OCI-LY1 (cell line): ENCODE data around the gene CYFIP1.
A peak's percentile ranks its signal among the peaks of the same experiment; 100 is the strongest.

Experiments used
- H2AFZ ChIP-seq: fragments of 200-600 bp; sonication (generic), shearing (Covaris generic); 2 replicates; pipeline ENCODE4 v1.6.0; 2014; ENCODE audit warnings: antibody characterized with exemption, mild to moderate bottlenecking, low read length
- H3F3A ChIP-seq: fragments of 200-600 bp; sonication (generic), shearing (Covaris generic); 2 replicates; pipeline ENCODE4 v1.6.0; 2014; ENCODE audit warnings: mild to moderate bottlenecking, antibody characterized with exemption, low read length, moderate library complexity; ENCODE audit not compliant: insufficient read depth
- H3K27ac ChIP-seq: fragments of 200-600 bp; sonication (generic); 2 replicates; pipeline ENCODE4 v1.5.1; 2014; ENCODE audit warnings: low read length, mixed run types, mild to moderate bottlenecking, low read depth; ENCODE audit not compliant: poor library complexity, severe bottlenecking
- H3K27me3 ChIP-seq: fragments of 200-600 bp; sonication (generic); 2 replicates; pipeline ENCODE4 v1.6.0; 2014; ENCODE audit warnings: antibody characterized with exemption, mild to moderate bottlenecking, low read length, moderate library complexity; ENCODE audit not compliant: insufficient read depth
- H3K36me3 ChIP-seq: fragments of 200-600 bp; sonication (generic); 2 replicates; pipeline ENCODE4 v1.6.1; 2014; ENCODE audit warnings: mild to moderate bottlenecking, antibody characterized with exemption, low read length, moderate library complexity, mixed read lengths; ENCODE audit not compliant: insufficient read depth
- H3K4me1 ChIP-seq: fragments of 200-600 bp; sonication (generic); 2 replicates; pipeline ENCODE4 v1.5.1; 2014; ENCODE audit warnings: mild to moderate bottlenecking, low read length, moderate library complexity; ENCODE audit not compliant: insufficient read depth, severe bottlenecking
- H3K4me2 ChIP-seq: fragments of 200-600 bp; sonication (generic), shearing (Covaris generic); 2 replicates; pipeline ENCODE4 v1.6.1; 2014; ENCODE audit warnings: low read length
- H3K4me3 ChIP-seq: fragments of 200-600 bp; sonication (generic); 2 replicates; pipeline ENCODE4 v1.5.1; 2014; ENCODE audit warnings: low read length, low read depth, mild to moderate bottlenecking, mixed read lengths; ENCODE audit not compliant: poor library complexity, severe bottlenecking
- H3K79me2 ChIP-seq: fragments of 200-600 bp; shearing (Covaris generic); 2 replicates; pipeline ENCODE4 v1.6.1; 2016; ENCODE audit warnings: mixed run types, low read length, mixed read lengths; ENCODE audit not compliant: insufficient read depth
- H3K9ac ChIP-seq: fragments of 200-600 bp; sonication (generic), shearing (Covaris generic); 2 replicates; pipeline ENCODE4 v1.6.1; 2014; ENCODE audit warnings: mild to moderate bottlenecking, low read length, mixed read lengths
- H3K9me2 ChIP-seq: fragments of 200-600 bp; sonication (generic), shearing (Covaris generic); 2 replicates; pipeline ENCODE4 v1.6.1; 2014; ENCODE audit warnings: low read depth, mild to moderate bottlenecking, low read length, mixed read lengths
- H3K9me3 ChIP-seq: fragments of 200-600 bp; shearing (Covaris generic); 2 replicates; pipeline ENCODE4 v1.6.1; 2014; ENCODE audit warnings: low read length, mixed read lengths
- H4K20me1 ChIP-seq: fragments of 200-600 bp; sonication (generic), shearing (Covaris generic); 2 replicates; pipeline ENCODE4 v1.6.0; 2016; ENCODE audit warnings: mild to moderate bottlenecking, low read length; ENCODE audit not compliant: insufficient read depth
- CTCF ChIP-seq: fragments of 200-600 bp; sonication (generic), shearing (Covaris generic); IDR thresholded peaks from 2 replicates; pipeline ENCODE4 v1.5.1; 2017; ENCODE audit warnings: mild to moderate bottlenecking, antibody characterized with exemption, low read length, moderate library complexity, mixed read lengths
- EZH2 ChIP-seq: fragments of 200-600 bp; sonication (generic), shearing (Covaris generic); IDR thresholded peaks from 2 replicates; pipeline ENCODE4 v1.8.0; 2017; ENCODE audit warnings: borderline replicate concordance, mixed run types, mild to moderate bottlenecking, antibody characterized with exemption, low read length, moderate library complexity, mixed read lengths

The CYFIP1 gene

GRCh38 chr15:22904736-22905135 lies 75.4 kb downstream of the CYFIP1 start:
- Histone ChIP-seq H3K9ac (no peak overlapping the region), H3K9me3 (no peaks in the 10 kb centered on the region), H4K20me1 (no peaks in the 10 kb centered on the region), H2AFZ (no peak overlapping the region), H3K27ac (no peak overlapping the region), H3F3A (no peaks in the 10 kb centered on the region), H3K36me3 (no peaks in the 10 kb centered on the region), H3K79me2 (no peaks in the 10 kb centered on the region), H3K9me2 (no peaks in the 10 kb centered on the region), H3K27me3 (no peaks in the 10 kb centered on the region), H3K4me2 (no peak overlapping the region), H3K4me1 (peaks cover 17% of the 10 kb centered on the region), H3K4me3 (no peak overlapping the region)
- no peak for TF ChIP-seq CTCF
- no peak for TF ChIP-seq EZH2

- Histone ChIP-seq H3K36me3 (no peaks in the 10 kb centered on the region), H3F3A (no peaks in the 10 kb centered on the region), H3K9me3 (no peaks in the 10 kb centered on the region), H3K9ac (no peak overlapping the region), H3K4me1 (peaks cover 17% of the 10 kb centered on the region), H3K4me2 (peak overlapping the region; percentile 5; the same call in 1 of the 2 replicates), H3K9me2 (no peaks in the 10 kb centered on the region), H2AFZ (no peak overlapping the region), H3K4me3 (no peak overlapping the region), H3K79me2 (no peaks in the 10 kb centered on the region), H4K20me1 (no peaks in the 10 kb centered on the region), H3K27me3 (no peaks in the 10 kb centered on the region), H3K27ac (no peak overlapping the region)
- no peak for TF ChIP-seq EZH2
- TF ChIP-seq CTCF = no peak
Measured at GRCh38 chr15:22903961-22904534, 76.1 kb downstream of the CYFIP1 start.

- peaks cover 17% of the 10 kb centered on the region for H3K4me1 ChIP-seq
- H4K20me1 ChIP-seq = no peaks in the 10 kb centered on the region
- no peak overlapping the region for H3K27ac ChIP-seq
- H3K27me3 ChIP-seq = no peaks in the 10 kb centered on the region
- H3K4me3 ChIP-seq = no peak overlapping the region
- no peaks in the 10 kb centered on the region for H3F3A ChIP-seq
- no peak overlapping the region for H3K9ac ChIP-seq
- H3K9me3 ChIP-seq = no peaks in the 10 kb centered on the region
- no peaks in the 10 kb centered on the region for H3K36me3 ChIP-seq
- H3K9me2 ChIP-seq = no peaks in the 10 kb centered on the region
- H2AFZ ChIP-seq = no peak overlapping the region
- peak overlapping the region; percentile 5; the same call in 1 of the 2 replicates for H3K4me2 ChIP-seq
- no peaks in the 10 kb centered on the region for H3K79me2 ChIP-seq
- TF ChIP-seq CTCF = peak; percentile 9; the same call in 1 of the 2 replicates
- no peak for TF ChIP-seq EZH2
Measured at GRCh38 chr15:22903427-22903826, 76.7 kb downstream of the CYFIP1 start.
